Stimulated activated CD8-positive, alpha-beta memory T cell treated with anti-CD3 and anti-CD28 coated beads, Interleukin-4, amount 100 ng/mL, for 48 hours (primary cell): ENCODE data around the gene BPIFA1.
A peak's percentile ranks its signal among the peaks of the same experiment; 100 is the strongest.

ENCODE experiments used
- DNase-seq: peaks from one replicate; pipeline ENCODE4 v3.0.0-alpha.2; 2020

BPIFA1 gene

GRCh38 chr20:33279261-33279910 is 43.6 kb downstream of the BPIFA1 start:
- DNase-seq: no peak

DNA sequence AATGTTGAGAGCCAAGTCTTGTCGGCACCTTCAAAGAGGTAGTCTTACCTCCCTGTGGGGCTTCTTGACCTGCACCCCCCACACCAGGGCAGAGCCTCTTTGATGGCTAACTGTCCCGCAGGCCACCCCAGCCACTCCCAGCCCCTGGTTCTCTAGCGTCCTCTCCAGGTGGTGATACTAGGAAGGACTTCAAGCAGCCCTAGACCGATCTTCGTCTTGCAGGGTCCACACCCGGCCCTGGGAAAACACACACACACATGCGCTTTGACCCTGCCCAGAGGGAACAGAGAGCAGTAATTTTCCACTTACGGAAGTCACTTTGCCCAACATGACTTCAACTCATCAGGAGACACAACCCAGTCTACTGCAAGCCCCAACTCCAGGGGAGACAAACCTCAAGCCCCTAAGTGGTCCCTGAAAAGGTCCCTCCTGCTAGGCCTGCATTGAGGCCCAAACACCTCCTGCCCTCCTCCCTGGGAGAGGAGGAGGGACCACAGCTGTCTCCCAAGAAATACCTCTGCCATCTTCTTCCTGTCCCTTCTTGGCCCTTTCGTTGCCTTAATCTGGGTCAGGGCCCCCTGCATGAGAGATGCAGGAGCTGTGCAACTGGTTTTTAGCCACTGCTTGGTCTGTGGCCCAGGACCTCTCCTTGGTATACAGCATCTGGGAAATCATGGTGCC is 44.3 kb downstream of the BPIFA1 start:
- no peak for DNase-seq

DNA sequence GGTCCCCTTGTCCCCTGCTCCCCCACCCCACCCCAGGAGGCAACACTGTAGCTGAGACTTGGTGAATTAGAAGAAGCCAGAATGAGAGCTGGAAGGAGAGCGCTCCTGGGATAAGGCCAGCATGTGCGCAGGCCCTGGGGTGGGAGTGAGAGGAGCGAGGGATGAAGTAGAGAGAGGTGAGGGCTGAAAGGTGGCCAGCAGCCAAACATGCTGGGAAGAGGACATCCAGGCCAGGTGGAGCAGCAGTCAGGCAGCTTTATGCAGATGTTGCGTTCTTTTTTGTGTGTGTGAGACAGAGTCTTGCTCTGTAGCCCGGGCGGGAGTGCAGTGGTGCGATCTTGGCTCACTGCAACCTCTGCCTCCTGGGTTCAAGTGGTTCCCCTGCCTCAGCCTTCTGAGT is 45.0 kb downstream of the BPIFA1 start:
- DNase-seq: no peak

DNA sequence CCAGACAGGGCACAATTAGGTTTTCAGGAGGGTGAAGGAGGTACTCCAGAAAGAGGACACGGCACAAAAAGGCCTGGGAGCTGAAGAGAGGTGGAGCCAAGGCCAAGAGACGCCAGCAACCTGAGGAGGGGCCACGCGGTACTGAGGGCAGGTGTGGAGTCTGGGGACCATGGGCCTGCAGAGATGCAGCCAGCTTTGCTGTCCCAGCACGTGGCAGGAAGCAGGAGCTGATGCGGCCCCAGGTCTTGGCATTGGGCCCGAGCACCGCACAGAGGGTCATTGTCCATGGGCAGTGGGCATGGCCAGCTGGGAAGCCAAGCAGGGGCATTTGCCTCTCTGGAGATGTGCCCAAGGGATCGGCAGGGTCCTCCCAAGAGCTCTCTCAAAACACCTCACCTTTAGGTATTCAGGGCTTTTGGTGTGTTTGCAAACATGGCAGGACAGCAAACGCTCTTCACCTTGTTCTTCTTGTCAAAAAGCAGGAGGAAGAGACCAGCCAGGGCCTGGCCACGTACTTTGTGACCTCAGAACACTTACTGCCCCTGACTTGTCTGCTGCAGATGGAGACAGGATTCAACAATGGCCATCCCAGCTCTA is 45.9 kb downstream of the BPIFA1 start:
- DNase-seq: no peak

DNA sequence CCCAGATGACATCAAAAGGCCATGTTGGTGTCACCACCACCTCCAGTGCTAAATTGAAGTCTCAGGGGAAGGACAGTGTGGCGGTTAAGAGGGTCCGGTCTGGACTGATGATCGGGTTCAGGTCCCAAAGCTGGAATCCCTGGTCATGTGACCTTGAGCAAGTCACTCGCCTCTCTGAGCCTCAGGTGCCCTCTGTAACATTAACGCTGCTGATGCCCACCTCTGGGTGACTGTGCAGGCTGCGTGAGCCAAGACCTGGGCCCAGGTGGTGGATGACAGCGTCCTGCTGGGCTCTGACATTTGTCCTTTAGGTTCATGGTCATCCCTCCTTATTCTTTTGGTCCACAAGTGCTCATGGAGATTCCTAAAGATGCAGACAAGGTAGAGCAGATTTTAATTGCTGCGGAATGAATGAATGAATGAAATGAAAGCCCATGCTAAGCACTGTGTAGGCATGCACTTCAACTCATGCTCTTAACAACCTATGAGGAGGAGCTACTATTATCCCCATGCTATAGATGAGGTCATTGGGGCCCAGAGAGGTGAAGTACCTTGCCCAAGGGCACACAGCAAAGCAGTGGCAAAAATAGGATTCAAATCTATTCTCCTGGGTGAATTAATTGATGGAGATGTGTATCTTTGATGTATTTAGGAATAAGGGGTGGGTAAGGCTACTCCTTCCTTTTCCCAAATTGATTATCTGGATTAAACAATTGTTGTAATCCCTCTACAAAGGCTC is 46.6 kb downstream of the BPIFA1 start:
- no peak for DNase-seq

DNA sequence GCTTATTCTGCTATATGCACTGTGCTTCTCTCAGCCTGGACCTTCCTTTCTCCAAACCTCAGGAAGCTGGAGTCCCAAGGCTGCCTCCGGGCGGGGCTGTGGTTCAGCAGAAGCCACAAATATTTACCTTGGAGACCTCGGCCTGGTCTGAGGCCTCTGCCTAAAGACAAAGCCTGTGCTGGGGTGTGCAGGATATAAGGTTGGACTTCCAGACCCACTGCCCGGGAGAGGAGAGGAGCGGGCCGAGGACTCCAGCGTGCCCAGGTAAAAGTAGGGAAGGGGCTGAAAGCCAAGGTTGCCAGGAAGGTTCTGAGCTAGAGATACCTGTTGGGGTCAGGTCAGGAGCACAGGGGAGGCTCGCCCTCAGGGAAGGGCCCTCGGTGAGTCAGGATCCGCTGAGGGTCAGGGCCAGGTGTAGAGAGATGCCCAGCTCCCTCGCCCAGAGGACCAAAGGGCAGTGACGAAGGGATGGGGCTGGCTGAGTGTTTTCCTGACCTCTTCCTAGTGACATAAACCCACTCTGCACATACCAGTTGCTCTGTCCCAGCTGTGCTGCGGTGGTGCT is 47.3 kb downstream of the BPIFA1 start, which contains the start of gene BPIFB1:
Gene BPIFB1 (plus strand): TSS at position 224 of the 565 bp plus-strand sequence. CDS start 2,860 bp downstream, outside the sequence.
- DNase-seq: no peak

DNA sequence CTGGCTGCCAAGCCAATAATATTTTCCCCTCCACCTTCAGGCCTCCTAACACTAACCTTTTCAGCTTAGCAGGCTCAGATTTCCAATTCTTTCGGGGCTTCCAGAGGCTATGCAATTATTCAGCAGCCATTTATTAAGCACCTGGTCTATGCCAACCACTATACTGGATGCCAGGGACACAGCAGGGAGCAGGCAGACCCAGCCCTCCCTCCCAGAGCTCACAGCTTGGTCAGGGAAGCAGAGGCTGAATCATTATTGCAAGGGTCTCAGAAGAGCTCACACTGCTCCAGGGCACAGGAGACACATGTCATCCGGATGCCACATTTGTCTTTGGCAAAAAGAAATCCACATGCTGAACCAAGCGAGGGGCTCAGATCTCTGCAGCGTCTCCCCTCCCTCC is 48.5 kb downstream of the BPIFA1 start:
- DNase-seq: no peak

GRCh38 chr20:33284937-33285336 is 49.1 kb downstream of the BPIFA1 start:
- no peak for DNase-seq

DNA sequence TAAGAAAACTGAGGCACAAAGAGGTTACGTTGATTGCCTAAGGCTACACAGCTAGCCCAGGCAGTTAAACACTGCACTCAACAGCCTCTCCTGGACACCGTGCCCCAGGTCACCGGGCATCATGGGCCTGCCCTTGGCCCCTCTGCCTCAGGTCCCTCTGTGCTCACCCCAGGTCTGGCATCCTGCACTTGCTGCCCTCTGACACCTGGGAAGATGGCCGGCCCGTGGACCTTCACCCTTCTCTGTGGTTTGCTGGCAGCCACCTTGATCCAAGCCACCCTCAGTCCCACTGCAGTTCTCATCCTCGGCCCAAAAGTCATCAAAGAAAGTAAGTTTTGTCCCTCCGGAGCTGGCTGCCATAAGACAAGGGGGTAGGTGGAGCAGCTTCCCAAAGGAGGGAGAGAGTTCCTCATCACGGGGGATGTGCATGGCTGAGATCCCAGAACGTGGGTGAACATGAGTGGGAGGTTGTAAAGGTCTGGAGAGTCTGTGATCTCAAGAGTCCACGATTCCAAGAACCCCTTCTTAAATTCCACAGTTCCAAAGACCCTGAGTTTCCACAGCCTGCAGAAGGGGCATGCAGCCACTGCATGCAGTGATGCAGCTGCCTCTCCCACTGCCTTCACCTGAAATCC is 50.2 kb downstream of the BPIFA1 start:
- DNase-seq: no peak

GRCh38 chr20:33287884-33288283 is 52.1 kb downstream of the BPIFA1 start:
- DNase-seq: no peak

GRCh38 chr20:33290852-33291251 is 55.1 kb downstream of the BPIFA1 start:
- DNase-seq: no peak

- DNase-seq: no peak
Measured at GRCh38 chr20:33291416-33291815, 55.6 kb downstream of the BPIFA1 start.

DNA sequence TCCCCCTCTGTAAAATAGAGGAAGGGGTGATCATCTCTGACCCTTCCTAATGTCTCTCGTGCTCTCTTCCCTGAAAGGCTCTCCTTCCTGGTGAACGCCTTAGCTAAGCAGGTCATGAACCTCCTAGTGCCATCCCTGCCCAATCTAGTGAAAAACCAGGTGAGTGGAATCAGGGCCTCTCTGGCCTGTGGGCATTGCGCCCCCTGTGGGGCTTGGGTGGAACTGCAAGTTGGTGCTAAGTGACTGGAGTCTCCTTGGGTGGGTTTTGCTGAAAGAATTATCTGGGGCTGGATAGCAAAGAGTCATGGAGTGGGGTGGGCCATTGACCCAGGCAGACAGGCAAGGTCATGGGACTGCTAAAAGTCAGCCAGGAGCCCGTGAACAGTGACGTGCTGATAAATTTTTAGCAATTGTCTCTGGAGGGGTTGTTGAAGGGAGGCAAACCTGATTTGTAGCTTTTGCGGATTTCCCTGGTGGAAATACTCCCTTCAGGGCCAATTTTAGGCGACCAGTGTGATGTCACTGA is 56.1 kb downstream of the BPIFA1 start:
- peak; percentile 86 for DNase-seq
